ENCODE measurements around the gene LRRC34.

- no peak for TF ChIP-seq POLR2A (IDR thresholded peaks at IDR 0.05)
- peak in 1 of 6 experiments; percentile 22 for TF ChIP-seq CTCF (IDR thresholded peaks at IDR 0.05)
Observed at GRCh38 chr3:169812332-169813235, at the start of gene LRRC34, which contains the start of gene LRRIQ4.

All from adrenal gland (tissue), 5 donors.